HT-29 (cell line): ENCODE measurements around the gene KRTAP9-7. TPM values are rescaled to one million over a fixed set of nuclear protein-coding genes. Genes with fewer than 3 reads are reported as not detected.
"Not testable (repeated sequence)": the region's sequence is repeated elsewhere in the genome, so short reads cannot be mapped to it uniquely, and the experiment has no call there.

ENCODE experiments used
- DNase-seq: peaks from one replicate; pipeline ENCODE4 v3.0.0-alpha.2; 2015; ENCODE audit warnings: low spot score
- total RNA-seq: library from RNA; depleted of rRNA; stranded (reverse); fragments of >200 nt; shearing (Covaris generic); gene quantifications from 2 replicates; pipeline ENCODE4 v1.2.3, GENCODE V29; 2014; rRNA removed

Gene KRTAP9-7, protein sequence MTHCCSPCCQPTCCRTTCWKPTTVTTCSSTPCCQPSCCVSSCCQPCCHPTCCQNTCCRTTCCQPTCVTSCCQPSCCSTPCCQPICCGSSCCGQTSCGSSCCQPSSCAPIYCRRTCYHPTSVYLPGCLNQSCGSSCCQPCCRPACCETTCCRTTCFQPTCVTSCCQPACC
- total RNA-seq, result not detected in 2 replicates

DNA sequence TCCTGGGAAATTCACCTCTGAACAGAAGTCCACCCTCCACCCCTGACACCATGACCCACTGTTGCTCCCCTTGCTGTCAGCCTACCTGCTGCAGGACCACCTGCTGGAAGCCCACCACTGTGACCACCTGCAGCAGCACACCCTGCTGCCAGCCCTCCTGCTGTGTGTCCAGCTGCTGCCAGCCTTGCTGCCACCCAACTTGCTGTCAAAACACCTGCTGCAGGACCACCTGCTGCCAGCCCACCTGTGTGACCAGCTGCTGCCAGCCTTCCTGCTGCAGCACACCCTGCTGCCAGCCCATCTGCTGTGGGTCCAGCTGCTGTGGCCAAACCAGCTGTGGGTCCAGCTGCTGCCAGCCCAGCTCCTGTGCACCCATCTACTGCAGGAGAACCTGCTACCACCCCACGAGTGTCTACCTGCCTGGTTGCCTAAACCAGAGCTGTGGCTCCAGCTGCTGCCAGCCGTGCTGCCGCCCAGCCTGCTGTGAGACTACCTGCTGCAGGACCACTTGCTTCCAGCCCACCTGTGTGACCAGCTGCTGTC is at the start of gene KRTAP9-7:
Gene KRTAP9-7 (plus strand): TSS at position 51 of the 543 bp plus-strand sequence. CDS start 0 bp downstream, at position 51.
- DNase-seq, result not testable (repeated sequence)

DNA sequence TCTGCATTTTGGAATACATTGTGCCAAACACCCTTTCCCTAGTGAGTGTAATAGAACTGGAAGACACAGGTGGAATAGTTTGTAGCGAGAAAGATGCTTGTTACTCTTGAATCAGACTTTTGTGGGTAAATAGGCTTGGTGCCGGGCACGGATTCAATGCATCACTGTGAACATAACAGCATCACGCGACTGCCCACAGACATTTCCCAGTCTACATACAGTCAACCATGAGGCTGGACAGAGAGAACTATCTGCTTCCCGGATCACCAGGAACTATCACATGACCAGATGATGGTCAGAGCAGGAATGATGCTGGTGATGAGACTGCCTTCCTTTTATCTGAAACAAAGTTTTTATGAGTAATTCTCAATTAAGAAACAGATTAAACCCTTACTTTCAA is 49.4 kb upstream of the KRTAP9-7 start:
- DNase-seq, result no peak

DNA sequence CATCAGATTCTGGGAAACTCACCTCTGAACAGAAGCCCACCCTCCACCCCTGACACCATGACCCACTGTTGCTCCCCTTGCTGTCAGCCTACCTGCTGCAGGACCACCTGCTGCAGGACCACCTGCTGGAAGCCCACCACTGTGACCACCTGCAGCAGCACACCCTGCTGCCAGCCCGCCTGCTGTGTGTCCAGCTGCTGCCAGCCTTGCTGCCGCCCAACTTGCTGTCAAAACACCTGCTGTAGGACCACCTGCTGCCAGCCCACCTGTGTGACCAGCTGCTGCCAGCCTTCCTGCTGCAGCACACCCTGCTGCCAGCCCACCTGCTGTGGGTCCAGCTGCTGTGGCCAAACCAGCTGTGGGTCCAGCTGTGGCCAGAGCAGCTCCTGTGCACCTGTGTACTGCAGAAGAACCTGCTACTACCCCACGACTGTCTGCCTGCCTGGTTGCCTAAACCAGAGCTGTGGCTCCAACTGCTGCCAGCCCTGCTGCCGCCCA is 48.9 kb upstream of the KRTAP9-7 start, which contains the start of gene KRTAP9-2:
Gene KRTAP9-2 (plus strand): TSS at position 51 of the 498 bp plus-strand sequence. CDS start 7 bp downstream, at position 58.
- DNase-seq, result not testable (repeated sequence)

DNA sequence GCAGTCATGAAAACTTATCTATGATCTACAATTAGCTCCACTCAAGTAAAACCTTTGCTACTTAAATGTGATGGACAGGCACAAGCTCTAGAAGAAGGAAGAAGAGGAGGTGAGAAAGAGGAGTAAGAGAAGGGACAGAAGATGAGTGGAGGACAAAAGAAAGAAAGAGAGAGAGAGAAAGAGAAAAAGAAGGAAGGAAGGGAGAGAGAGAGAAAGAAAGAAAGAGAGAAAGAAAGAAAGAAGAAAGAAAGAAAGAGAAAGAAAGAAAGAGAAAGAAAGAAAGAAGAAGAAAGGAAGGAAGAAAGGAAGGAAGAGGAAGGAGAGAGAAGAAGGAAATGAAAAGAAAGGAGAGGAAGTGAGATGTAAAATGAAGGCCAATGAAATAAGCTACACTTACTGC is 45.4 kb upstream of the KRTAP9-7 start:
- no peak for DNase-seq

DNA sequence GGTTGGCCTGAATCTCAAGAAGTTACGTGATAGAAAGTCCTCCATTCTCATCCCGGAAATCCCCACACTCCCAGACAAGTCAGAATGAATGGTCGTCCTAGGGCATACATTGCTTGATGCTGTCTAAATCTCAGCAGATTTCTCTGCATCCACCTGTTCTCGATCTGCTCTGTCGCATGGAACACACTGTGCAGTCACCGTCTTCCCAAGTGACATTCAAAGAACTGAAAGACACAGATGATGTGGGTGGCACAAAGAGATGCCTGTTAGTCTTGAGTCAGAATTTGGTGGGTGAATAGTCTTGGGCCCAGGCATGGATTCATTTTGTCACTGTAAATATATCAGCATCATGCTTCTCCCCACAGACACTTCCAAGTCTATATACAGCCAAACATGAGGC is 43.8 kb upstream of the KRTAP9-7 start:
- no peak for DNase-seq

DNA sequence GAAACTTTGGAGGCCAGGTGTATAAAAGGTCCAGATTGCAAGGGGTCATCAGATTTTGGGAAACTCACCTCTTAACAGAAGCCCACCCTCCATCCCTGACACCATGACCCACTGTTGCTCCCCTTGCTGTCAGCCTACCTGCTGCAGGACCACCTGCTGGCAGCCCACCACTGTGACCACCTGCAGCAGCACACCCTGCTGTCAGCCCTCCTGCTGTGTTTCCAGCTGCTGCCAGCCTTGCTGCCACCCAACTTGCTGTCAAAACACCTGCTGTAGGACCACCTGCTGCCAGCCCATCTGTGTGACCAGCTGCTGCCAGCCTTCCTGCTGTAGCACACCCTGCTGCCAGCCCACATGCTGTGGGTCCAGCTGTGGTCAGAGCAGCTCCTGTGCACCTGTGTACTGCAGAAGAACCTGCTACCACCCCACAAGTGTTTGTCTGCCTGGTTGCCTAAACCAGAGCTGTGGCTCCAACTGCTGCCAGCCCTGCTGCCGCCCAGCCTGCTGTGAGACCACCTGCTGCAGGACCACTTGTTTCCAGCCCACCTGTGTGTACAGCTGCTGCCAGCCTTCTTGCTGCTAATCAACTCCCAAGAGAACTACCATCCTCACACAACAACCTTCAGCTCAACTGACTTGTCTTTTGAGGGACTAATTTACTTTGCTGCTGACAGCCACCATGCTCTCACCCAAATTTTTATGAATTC is 42.9 kb upstream of the KRTAP9-7 start, which contains the start of gene KRTAP9-3:
Gene KRTAP9-3 (plus strand): TSS at position 51 of the 707 bp plus-strand sequence. CDS start 53 bp downstream, at position 104.
- DNase-seq, result not testable (repeated sequence)

DNA sequence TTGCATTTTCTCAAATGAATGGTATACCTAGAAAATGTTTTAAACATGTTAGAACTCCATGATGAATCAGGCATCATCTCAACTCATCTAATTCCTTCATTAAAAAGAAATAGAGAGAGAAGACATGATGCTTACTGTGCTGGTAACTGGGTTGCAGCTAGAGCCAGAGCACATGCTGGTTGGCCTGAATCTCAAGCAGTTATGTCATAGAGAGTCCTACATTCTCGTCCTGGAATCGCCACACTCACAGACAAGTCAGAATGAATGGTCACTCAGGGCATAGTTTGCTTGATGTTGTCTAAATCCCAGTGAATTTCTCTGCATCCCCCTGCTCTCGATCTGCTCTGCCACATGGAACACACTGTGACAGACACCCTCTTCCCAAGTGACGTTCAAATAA is 38.4 kb upstream of the KRTAP9-7 start:
- not testable (repeated sequence) for DNase-seq

DNA sequence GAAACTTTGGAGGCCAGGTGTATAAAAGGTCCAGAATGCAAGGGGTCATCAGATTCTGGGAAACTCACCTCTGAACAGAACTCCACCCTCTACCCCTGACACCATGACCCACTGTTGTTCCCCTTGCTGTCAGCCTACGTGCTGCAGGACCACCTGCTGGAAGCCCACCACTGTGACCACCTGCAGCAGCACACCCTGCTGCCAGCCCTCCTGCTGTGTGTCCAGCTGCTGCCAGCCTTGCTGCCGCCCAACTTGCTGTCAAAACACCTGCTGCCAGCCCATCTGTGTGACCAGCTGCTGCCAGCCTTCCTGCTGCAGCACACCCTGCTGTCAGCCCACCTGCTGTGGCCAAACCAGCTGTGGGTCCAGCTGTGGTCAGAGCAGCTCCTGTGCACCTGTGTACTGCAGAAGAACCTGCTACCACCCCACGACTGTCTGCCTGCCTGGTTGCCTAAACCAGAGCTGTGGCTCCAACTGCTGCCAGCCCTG is 37.5 kb upstream of the KRTAP9-7 start, which contains the start of gene KRTAP9-8:
Gene KRTAP9-8 (plus strand): TSS at position 51 of the 489 bp plus-strand sequence. CDS start 53 bp downstream, at position 104.
- not testable (repeated sequence) for DNase-seq

DNA sequence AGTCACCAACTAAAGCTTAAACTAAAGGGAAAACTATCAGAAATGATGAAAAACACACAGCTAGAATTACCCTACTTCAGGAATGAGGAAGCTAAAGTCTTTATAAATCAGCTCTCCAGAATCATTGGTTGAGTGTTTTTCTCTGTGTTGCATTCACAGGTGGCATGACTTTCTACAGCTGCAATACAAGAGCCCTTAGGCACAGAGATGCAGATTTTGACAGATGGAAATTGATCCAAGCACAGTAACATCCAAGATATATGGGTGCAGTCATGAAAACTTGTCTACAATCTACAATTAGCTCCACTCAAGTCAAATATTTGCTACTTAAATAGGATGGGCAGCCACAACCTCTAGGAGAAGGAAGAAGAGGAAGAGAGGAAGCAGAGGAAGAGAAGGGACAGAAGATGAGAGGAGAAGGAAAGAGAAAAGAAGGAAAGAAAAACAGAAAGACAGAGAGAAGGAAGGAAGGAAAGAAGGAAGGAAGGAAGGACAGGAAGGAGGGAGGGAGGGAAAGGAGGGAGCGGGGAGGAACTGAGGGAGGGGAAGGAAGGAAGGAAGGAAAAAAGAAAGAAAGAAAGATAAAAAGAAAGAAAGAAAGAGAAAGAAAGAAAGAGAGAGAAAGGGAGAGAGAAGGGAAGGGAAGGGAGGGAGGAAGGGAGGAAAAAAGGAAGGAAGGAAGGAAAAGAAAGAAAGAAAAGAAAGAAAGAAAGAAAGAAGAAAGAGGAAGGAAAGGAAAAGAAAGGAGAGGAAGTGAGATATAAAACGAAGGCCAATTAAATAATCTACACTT is 28.3 kb upstream of the KRTAP9-7 start:
- DNase-seq, result not testable (repeated sequence)

DNA sequence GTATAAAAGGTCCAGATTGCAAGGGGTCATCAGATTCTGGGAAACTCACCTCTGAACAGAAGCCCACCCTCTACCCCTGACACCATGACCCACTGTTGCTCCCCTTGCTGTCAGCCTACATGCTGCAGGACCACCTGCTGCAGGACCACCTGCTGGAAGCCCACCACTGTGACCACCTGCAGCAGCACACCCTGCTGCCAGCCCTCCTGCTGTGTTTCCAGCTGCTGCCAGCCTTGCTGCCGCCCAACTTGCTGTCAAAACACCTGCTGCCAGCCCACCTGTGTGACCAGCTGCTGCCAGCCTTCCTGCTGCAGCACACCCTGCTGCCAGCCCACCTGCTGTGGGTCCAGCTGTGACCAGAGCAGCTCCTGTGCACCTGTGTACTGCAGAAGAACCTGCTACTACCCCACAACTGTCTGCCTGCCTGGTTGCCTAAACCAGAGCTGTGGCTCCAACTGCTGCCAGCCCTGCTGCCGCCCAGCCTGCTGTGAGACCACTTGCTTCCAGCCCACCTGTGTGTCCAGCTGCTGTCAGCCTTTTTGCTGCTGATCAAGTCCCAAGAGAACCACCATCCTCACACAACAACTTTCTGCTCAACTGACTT is 25.8 kb upstream of the KRTAP9-7 start, which contains the start of gene KRTAP9-4:
Gene KRTAP9-4 (plus strand): TSS at position 51 of the 604 bp plus-strand sequence. CDS start 34 bp downstream, at position 85.
- DNase-seq, result not testable (repeated sequence)

DNA sequence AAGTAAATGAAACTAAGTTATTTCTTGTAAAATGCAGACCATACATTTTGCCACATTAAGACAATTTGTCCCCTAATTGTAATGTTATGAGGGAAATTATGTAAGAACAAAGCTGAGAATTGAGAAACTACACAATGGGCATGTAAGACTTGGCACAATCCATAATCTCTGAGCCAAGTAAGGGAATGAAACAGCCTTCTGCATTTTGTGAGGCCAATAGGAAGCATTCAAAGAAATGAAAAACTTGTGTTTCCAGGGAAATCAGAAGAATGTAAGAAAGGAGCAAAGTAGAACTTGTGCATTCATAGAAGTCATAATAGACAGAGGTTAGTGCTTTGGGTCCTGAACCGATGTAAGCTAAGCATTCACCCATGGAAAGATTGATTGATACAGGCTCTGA is 24.2 kb upstream of the KRTAP9-7 start:
- no peak for DNase-seq

DNA sequence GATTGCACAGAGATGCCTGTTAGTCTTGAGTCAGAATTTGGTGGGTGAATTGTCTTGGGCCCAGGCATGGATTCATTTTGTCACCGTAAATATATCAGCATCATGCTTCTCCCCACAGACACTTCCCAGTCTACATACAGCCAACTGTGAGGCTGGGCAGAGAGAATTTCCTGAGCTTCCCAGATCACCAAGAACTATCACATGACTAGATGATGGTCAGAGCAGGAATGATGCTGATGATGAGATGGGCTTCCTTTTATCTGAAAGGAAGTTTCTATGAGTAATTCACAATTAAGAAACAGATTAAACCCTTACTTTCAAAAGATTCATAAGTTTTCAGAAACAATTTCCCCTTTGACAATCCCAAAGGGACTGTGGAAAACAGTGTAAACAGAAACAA is 20.6 kb upstream of the KRTAP9-7 start:
- DNase-seq, result no peak

DNA sequence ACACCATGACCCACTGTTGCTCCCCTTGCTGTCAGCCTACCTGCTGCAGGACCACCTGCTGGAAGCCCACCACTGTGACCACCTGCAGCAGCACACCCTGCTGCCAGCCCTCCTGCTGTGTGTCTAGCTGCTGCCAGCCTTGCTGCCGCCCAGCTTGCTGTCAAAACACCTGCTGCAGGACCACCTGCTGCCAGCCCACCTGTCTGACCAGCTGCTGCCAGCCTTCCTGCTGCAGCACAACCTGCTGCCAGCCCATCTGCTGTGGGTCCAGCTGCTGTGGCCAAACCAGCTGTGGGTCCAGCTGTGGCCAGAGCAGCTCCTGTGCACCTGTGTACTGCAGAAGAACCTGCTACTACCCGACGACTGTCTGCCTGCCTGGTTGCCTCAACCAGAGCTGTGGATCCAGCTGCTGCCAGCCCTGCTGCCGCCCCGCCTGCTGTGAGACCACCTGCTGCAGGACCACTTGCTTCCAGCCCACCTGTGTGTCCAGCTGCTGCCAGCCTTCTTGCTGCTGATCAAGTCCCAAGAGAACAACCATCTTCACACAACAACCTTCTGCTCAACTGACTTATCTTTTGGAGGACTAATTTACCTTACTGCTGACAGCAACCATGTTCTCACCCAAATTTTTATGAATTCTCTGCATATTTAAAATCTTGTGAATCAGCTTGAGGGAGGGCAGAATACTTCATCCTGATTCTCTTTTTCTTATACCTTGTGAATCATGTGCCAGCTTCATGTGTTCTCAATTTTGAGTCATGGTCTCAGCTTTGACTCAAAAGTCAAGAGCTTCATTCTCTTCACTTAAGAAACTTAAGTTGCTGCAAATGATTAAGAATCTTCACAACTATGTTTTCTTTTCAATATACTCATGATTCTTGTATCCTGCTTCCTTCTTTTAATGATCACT is 19.9 kb upstream of the KRTAP9-7 start, which contains the start of gene KRTAP9-9:
Gene KRTAP9-9 (plus strand): TSS at position 4 of the 910 bp plus-strand sequence.
- DNase-seq, result not testable (repeated sequence)

DNA sequence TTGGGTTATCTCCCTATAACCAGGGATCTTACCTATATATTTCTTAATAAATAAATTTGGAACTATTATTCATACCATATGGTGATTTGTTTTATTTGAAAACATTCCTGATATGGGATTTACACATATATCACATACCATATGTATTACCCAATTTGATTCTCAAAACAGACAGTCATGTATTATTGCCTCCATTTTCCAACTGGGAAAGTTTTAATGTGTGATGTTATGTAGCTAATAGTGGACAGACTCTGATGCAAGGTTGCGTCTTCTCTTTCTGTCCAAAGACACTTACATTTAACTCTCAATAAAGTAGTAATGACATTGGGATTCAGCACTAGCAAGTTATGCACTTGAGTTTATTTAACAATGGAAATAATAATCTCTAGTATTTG is 19.2 kb upstream of the KRTAP9-7 start:
- DNase-seq, result no peak

DNA sequence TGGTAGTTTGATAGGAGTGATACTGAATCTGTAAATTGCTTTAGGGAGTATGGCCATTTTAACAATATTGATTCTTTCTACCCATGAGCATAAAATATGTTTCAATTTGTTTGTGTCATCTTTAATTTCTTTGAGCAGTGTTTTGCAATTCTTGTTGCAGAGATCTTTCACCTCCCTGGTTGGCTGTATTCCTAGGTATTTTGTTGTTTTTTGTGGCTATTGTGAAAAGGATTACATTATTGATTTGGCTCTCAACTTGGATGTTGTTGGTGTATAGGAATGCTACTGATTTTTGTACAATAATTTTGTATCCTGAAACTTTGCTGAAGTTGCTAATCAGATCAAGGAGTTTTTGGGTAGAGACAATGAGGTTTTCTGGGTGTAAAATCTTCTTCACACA is 17.1 kb upstream of the KRTAP9-7 start:
- no peak for DNase-seq

DNA sequence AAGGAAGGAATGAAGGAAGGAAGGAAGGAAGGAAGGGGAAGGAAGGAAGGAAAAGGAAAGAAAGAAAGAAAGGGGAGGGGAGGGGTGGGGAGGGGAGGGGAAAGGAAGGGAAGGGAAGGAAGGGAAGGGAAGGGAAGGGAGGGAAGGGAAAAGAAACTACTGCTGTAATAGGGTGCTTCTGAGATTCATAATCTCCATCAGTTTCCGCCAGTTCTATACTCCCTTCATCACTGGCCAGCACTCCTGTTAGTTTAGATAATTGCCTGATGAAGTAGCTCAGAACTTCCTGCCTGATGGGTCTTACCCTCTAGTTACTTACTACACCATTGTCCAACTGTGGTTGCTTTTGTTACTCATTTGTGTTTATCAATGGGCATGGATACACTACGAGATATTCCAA is 12.3 kb upstream of the KRTAP9-7 start:
- no peak for DNase-seq

DNA sequence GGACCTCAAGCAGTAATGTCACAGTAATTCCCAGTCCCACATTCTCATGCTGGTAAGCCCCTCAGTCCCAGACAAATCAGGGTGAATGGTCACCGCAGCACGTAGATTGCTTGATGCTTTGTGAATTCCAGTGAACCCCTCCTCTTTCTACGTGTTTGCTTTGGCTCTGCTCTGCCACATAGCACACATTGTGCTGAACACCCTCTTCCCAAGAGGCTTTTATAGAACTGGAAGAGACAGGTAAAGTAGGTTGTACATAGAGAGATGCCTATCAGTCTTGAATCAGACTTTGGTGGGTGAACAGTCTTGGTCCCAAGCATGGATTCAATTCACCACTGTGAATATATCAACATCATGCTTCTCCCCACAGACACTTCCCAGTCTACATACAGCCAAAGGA is 10.9 kb upstream of the KRTAP9-7 start:
- DNase-seq, result no peak

DNA sequence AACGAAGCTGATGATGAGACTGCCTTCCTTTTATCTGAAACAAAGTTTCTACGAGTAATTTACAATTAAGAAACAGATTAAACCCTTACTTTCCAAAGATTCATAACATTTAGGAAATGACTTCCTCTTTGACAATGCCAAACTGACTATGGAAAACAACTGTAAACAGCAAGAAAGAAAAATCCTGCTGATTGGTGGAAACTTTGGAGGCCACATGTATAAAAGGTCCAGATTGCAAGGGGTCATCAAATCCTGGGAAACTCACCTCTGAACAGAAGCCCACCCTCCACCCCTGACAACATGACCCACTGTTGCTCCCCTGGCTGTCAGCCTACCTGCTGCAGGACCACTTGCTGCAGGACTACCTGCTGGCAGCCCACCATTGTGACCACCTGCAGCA is 10.4 kb upstream of the KRTAP9-7 start, which contains the start of gene KRTAP9-6:
Gene KRTAP9-6 (plus strand): TSS at position 301 of the 400 bp plus-strand sequence. CDS start 0 bp downstream, at position 301.
- no peak for DNase-seq

DNA sequence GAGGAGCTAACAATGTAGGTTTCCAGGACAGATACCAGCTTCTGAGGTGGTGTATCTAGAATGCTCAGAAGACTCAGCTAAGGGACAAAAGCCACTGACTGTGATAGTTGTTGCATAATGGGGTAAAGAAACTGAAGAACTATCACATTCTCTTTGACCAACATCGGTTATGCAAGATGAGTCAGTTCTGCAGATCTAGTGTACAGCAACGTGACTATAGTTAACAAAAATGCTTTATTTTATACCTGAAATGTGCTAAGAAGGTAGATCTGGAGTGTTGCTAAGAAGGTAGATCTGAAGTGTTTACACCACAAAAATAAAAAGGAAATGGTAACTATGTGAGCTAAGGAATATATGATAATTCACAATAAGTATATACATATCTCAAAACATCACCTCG is 7.8 kb upstream of the KRTAP9-7 start:
- DNase-seq, result no peak
